Neural cell (in vitro differentiated cells): ENCODE data around the gene ACP7. TPM values are rescaled to one million over a fixed set of nuclear protein-coding genes. Genes with fewer than 3 reads are reported as not detected.
A peak's percentile ranks its signal among the peaks of the same experiment; 100 is the strongest.

ENCODE experiments used
- H2AFZ ChIP-seq: fragments of 200-600, 300-800 bp; sonication (generic), shearing (Covaris generic); 2 replicates; pipeline ENCODE4 v1.6.0; 2014; ENCODE audit warnings: low read depth, mild to moderate bottlenecking, antibody characterized with exemption, low read length, moderate library complexity
- H3F3A ChIP-seq: fragments of 200-600 bp; shearing (Covaris generic); 2 replicates; pipeline ENCODE4 v1.6.1; 2016; ENCODE audit warnings: mild to moderate bottlenecking, moderate library complexity, mixed read lengths, antibody characterized with exemption, low read length; ENCODE audit not compliant: insufficient read depth, poor library complexity, severe bottlenecking
- H3K27ac ChIP-seq: fragments of 200-600, 300-800 bp; sonication (generic), shearing (Covaris generic); 2 replicates; pipeline ENCODE4 v1.5.1; 2014; ENCODE audit warnings: mild to moderate bottlenecking, low read length, moderate library complexity
- H3K27me3 ChIP-seq: fragments of 300-800, 200-600 bp; sonication (generic), shearing (Covaris generic); 2 replicates; pipeline ENCODE4 v1.6.0; 2014; ENCODE audit warnings: mild to moderate bottlenecking, low read depth, low read length, moderate library complexity; ENCODE audit not compliant: insufficient read depth
- H3K36me3 ChIP-seq: fragments of 300-800, 200-600 bp; sonication (generic), shearing (Covaris generic); 2 replicates; pipeline ENCODE4 v1.5.1; 2014; ENCODE audit warnings: mild to moderate bottlenecking, antibody characterized with exemption, low read length, moderate library complexity; ENCODE audit not compliant: insufficient read depth
- H3K4me2 ChIP-seq: fragments of 300-800, 200-600 bp; sonication (generic), shearing (Covaris generic); 2 replicates; pipeline ENCODE4 v1.6.0; 2014; ENCODE audit warnings: mild to moderate bottlenecking, low read length
- H3K4me3 ChIP-seq: fragments of 300-800, 200-600 bp; sonication (generic), shearing (Covaris generic); 2 replicates; pipeline ENCODE4 v1.5.1; 2014; ENCODE audit warnings: mild to moderate bottlenecking, low read length, moderate library complexity
- H3K79me2 ChIP-seq: fragments of 200-600 bp; shearing (Covaris generic); replicated peaks from 2 replicates; pipeline ENCODE4 v1.6.0; 2014; ENCODE audit warnings: mild to moderate bottlenecking, low read length, moderate library complexity; ENCODE audit not compliant: insufficient read depth
- H3K9ac ChIP-seq: fragments of 300-800, 200-600 bp; sonication (generic), shearing (Covaris generic); 2 replicates; pipeline ENCODE4 v1.6.1; 2016; ENCODE audit warnings: mild to moderate bottlenecking, low read length, mixed read lengths
- H3K9me2 ChIP-seq: fragments of 200-600 bp; shearing (Covaris generic); 2 replicates; pipeline ENCODE4 v1.6.1; 2016; ENCODE audit warnings: mild to moderate bottlenecking, low read length, mixed read lengths; ENCODE audit not compliant: insufficient read depth
- H3K9me3 ChIP-seq: fragments of 200-600, 300-800 bp; sonication (generic), shearing (Covaris generic); 2 replicates; pipeline ENCODE4 v1.6.1; 2016; ENCODE audit warnings: mild to moderate bottlenecking, mixed run types, low read length, moderate library complexity, mixed read lengths
- H4K20me1 ChIP-seq: fragments of 200-600 bp; shearing (Covaris generic); 2 replicates; pipeline ENCODE4 v1.6.1; 2016; ENCODE audit warnings: mild to moderate bottlenecking, mixed run types; ENCODE audit not compliant: insufficient read depth
- EP300 ChIP-seq: fragments of 450-650 bp; conservative IDR thresholded peaks from 2 replicates; pipeline ENCODE4 v1.6.1; 2014; ENCODE audit warnings: antibody characterized with exemption, mild to moderate bottlenecking, moderate library complexity; ENCODE audit not compliant: poor library complexity, severe bottlenecking
- EZH2 ChIP-seq: fragments of 200-600, 300-800 bp; shearing (Covaris generic), sonication (generic); IDR thresholded peaks from 2 replicates; pipeline ENCODE4 v1.6.1; 2014; ENCODE audit warnings: antibody characterized with exemption, low read length, borderline replicate concordance, mild to moderate bottlenecking; ENCODE audit not compliant: insufficient read depth, poor library complexity, severe bottlenecking
- MXI1 ChIP-seq: fragments of 450-650 bp; conservative IDR thresholded peaks from 2 replicates; pipeline ENCODE4 v1.6.1; 2014; ENCODE audit warnings: antibody characterized with exemption, mild to moderate bottlenecking; ENCODE audit not compliant: poor library complexity, severe bottlenecking
- TAF1 ChIP-seq: IDR thresholded peaks from 2 replicates; pipeline ENCODE4 v1.6.1; 2012; ENCODE audit warnings: low read depth
- polyA minus RNA-seq: library from RNA; depleted of rRNA, polyadenylated mRNA; stranded (reverse); fragments of >200 nt; gene quantifications from 2 replicates; pipeline ENCODE4 v1.2.3, GENCODE V29; 2014
- polyA plus RNA-seq: library from polyadenylated mRNA; depleted of rRNA; stranded (reverse); fragments of >200 nt; gene quantifications from 2 replicates; pipeline ENCODE4 v1.2.3, GENCODE V29; 2014
- TF ChIP-seq, protein P1 (sequence below): IDR thresholded peaks from 2 replicates; pipeline ENCODE4 v1.6.1; 2012; ENCODE audit warnings: borderline replicate concordance
- TF ChIP-seq, protein P2 (sequence below): fragments of 450-650 bp; IDR thresholded peaks from 2 replicates; pipeline ENCODE4 v1.5.1; 2014; ENCODE audit warnings: antibody characterized with exemption, mild to moderate bottlenecking, moderate library complexity; ENCODE audit not compliant: poor library complexity, severe bottlenecking

Gene ACP7, protein sequence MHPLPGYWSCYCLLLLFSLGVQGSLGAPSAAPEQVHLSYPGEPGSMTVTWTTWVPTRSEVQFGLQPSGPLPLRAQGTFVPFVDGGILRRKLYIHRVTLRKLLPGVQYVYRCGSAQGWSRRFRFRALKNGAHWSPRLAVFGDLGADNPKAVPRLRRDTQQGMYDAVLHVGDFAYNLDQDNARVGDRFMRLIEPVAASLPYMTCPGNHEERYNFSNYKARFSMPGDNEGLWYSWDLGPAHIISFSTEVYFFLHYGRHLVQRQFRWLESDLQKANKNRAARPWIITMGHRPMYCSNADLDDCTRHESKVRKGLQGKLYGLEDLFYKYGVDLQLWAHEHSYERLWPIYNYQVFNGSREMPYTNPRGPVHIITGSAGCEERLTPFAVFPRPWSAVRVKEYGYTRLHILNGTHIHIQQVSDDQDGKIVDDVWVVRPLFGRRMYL
- polyA plus RNA-seq = not detected in 2 replicates
- not detected in 2 replicates for polyA minus RNA-seq

DNA sequence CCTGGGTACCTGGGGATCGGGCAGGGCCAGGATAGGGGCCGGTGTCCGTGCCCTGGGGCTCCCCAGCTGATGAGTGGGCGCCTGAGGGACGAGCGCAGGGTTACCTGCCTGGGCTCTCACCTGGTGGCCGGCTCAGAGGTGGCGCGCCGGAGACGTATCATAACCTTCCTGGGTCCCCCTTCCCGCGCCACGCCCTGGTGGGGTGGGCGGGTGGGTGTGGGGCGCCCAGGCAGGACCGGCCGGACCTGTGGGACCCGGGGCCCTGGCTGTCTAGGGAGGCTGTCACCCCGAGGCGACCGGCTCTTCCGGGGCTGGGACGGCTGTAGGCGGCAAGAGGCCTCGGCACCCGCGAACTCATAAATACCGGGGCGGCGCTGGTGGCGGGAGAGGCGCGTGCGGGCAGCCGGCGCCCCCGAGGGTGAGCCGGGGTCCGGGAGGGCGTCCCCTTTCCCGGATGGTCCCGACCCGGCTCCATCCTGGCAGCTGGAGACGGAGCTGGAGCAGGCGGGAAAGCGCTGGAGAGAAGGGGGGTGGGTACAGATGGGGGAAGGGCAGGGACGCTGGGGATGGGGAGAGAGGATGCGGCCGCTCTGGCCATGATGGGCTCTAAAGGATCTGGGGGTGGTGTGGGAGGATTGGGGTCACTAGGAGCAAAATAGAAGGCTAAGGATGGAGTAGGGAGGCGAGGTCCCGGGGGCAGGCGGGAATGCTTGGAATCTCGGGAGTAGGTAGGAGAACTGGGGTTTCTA, at the start of gene ACP7:
TSS of gene ACP7 (plus strand) at position 386 of the 749 bp plus-strand sequence. CDS start 902 bp downstream, outside the sequence.
- H2AFZ ChIP-seq = peak within 1 kb of the TSS; percentile 14
- no peaks in the 10 kb centered on the region for H3F3A ChIP-seq
- H3K27ac ChIP-seq = no peak within 1 kb of the TSS
- H3K4me2 ChIP-seq = no peak within 1 kb of the TSS
- no peak for TF ChIP-seq EP300
- TF ChIP-seq, protein P1, sequence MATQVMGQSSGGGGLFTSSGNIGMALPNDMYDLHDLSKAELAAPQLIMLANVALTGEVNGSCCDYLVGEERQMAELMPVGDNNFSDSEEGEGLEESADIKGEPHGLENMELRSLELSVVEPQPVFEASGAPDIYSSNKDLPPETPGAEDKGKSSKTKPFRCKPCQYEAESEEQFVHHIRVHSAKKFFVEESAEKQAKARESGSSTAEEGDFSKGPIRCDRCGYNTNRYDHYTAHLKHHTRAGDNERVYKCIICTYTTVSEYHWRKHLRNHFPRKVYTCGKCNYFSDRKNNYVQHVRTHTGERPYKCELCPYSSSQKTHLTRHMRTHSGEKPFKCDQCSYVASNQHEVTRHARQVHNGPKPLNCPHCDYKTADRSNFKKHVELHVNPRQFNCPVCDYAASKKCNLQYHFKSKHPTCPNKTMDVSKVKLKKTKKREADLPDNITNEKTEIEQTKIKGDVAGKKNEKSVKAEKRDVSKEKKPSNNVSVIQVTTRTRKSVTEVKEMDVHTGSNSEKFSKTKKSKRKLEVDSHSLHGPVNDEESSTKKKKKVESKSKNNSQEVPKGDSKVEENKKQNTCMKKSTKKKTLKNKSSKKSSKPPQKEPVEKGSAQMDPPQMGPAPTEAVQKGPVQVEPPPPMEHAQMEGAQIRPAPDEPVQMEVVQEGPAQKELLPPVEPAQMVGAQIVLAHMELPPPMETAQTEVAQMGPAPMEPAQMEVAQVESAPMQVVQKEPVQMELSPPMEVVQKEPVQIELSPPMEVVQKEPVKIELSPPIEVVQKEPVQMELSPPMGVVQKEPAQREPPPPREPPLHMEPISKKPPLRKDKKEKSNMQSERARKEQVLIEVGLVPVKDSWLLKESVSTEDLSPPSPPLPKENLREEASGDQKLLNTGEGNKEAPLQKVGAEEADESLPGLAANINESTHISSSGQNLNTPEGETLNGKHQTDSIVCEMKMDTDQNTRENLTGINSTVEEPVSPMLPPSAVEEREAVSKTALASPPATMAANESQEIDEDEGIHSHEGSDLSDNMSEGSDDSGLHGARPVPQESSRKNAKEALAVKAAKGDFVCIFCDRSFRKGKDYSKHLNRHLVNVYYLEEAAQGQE = peak; percentile 35
- H4K20me1 ChIP-seq = no peaks in the 10 kb centered on the region
- no peaks in the 10 kb centered on the region for H3K9me3 ChIP-seq
- H3K4me3 ChIP-seq = peak within 1 kb of the TSS; percentile 58
- H3K9ac ChIP-seq = peak within 1 kb of the TSS; percentile 39
- no peaks in the 10 kb centered on the region for H3K36me3 ChIP-seq
- no peaks in the 10 kb centered on the region for H3K9me2 ChIP-seq
- H3K27me3 ChIP-seq = peaks cover 38% of the 10 kb centered on the region
- H3K79me2 ChIP-seq = no peaks in the 10 kb centered on the region

DNA sequence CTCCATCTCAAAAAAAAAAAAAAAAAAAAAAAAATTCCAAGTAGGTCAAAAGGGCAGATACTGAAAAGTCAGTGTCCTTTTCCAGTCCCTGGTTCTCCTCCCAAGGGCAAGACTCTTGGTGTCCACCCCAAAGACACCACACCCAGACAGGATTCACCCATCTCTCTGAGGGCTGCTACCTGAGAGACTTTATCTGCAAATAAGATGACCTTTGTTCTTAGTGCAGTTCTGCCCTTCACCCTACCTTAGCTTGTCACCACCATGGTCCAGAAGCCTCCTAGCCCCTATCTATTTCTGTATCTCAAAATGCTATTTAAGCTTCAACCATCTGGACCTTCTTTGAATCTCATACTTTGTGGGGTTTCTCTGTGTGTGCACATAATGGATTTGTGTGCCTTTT, 47.6 kb upstream of the ACP7 start:
- Histone ChIP-seq H3K27ac (no peak overlapping the region), H3K79me2 (no peaks in the 10 kb centered on the region), H3F3A (no peaks in the 10 kb centered on the region)

More for the DNA sequence above, 47.6 kb upstream of the ACP7 start:
- Histone ChIP-seq H3K9me3 (no peaks in the 10 kb centered on the region), H3K36me3 (no peaks in the 10 kb centered on the region), H3K9ac (no peak overlapping the region), H4K20me1 (no peaks in the 10 kb centered on the region), H3K9me2 (no peaks in the 10 kb centered on the region), H3K27me3 (peaks cover 14% of the 10 kb centered on the region), H3K4me3 (no peak overlapping the region), H3K4me2 (no peak overlapping the region), H2AFZ (no peak overlapping the region)
- TF ChIP-seq, protein P2, sequence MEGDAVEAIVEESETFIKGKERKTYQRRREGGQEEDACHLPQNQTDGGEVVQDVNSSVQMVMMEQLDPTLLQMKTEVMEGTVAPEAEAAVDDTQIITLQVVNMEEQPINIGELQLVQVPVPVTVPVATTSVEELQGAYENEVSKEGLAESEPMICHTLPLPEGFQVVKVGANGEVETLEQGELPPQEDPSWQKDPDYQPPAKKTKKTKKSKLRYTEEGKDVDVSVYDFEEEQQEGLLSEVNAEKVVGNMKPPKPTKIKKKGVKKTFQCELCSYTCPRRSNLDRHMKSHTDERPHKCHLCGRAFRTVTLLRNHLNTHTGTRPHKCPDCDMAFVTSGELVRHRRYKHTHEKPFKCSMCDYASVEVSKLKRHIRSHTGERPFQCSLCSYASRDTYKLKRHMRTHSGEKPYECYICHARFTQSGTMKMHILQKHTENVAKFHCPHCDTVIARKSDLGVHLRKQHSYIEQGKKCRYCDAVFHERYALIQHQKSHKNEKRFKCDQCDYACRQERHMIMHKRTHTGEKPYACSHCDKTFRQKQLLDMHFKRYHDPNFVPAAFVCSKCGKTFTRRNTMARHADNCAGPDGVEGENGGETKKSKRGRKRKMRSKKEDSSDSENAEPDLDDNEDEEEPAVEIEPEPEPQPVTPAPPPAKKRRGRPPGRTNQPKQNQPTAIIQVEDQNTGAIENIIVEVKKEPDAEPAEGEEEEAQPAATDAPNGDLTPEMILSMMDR = no peak
- TF ChIP-seq MXI1 = no peak
- TF ChIP-seq TAF1 = no peak
- no peak for TF ChIP-seq EP300
- TF ChIP-seq EZH2 = no peak
